ENCODE data around the gene MACF1.
"Not testable (repeated sequence)": the region's sequence is repeated elsewhere in the genome, so short reads cannot be mapped to it uniquely, and the experiment has no call there.

MACF1 gene

DNA sequence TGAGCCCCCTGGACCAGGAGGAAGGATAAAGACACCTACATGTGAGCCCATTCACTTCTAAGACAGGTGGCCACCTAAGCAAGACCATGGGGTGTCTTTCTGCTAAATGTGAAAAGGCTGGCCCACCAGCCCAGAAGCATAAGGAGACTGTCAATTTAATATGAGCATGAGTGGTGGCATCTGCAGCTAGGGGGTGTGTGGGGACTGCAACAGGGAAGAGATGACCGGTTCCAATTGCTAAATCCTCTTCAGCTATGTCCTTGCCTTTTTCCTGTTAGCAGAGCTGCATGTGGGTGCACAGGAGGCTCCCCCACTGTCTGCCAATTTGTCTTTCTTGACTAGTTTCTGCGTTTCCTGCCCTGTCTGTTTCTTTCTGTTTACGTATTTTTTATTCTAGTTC, 264.7 kb downstream of the MACF1 start:
- DNase-seq = no peak

DNA sequence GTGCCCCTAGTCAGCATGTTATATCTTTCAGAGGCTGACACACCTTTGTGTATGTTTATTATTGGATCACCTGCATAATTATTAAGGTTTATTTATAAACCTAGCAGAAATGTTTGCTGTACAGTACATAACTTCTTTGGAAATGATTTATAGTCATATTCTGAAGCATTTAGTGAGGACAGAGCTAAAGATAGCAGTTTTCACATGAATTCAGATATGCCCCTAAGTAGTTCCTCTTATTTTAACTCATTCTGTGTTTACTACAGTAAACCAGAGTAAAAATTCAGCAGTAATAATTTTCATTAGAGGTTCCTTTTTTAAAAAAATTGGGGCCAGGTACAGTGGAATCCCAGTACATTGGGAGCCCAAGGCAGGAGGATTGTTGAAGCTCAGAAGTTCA, 265.5 kb downstream of the MACF1 start:
- DNase-seq = no peak

DNA sequence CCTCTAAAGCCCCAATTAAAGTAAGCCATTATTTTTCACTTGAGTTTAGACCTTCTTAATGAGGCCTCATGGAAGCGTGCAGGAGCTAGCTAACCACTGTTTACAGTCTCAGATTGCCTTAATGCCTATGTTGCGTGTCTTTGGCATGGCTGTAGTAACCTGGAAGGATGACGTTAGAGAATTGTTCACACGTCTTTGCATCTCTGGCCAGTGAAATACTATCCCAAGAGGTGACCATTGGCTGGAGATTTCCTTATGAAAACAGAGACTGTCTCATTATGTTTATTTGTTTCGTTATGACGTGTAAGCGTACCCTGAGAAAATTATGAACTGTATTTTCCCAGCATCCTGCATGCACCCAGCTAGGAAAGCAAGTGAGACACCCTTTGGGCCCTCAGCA, 268.3 kb downstream of the MACF1 start:
- no peak for DNase-seq

DNA sequence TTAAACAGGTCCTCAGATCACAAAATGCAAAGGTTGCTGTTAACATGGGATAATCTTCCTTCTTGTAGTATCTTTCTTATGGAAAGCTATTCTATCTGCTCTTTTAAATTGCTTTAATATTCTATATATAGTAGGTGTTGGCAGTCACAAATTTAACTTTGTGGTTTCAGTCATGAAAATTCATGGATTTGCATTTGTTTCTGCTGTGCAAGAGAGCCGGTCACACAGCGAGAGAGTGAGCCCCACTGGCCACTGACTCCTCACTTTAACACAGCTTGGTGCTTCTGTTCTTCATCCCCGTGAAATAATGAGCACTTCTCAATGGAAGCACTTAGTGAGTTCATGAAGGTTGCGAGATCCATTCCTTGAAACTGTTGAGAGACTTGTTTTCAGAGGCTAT, 268.8 kb downstream of the MACF1 start:
- DNase-seq = no peak

DNA sequence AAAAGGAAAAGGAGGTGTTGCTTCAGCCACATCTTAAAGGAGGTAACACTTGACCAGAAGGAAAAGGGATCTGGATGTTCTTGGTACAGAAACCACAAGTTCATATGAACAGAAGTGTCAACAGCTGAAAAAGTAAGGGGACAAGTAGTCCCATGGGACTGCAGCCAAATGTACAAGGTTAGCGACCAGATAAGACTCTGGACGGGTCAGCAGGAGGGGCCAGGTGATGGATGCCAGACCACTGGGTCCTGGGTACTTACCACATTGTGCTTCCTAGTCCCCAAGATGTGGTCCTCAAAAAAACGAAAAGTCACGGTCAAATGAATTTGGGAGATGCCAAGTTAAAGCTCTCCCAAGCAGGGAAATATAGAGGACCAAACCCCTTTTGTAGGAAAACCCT, 270.3 kb downstream of the MACF1 start:
- DNase-seq = no peak

DNA sequence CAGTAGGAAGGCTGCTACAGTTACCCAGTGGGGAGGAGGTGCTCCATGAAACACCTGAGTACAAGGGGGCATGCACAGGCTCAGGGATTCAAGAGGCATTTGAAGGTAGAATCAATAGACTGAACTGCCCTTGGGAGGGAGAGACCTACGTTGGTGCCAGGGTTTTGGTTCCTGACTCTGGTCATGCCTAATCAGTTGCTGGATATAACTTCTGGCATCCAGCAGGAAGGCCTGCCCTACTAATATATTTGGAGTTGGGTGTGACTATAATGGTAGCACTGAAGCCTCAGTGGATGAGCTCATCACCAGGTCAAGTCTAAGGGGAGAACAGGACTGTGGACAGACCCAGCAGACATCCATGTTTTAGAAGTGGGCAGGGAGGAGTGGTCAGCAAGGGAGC, 271.1 kb downstream of the MACF1 start:
- DNase-seq = not testable (repeated sequence)

DNA sequence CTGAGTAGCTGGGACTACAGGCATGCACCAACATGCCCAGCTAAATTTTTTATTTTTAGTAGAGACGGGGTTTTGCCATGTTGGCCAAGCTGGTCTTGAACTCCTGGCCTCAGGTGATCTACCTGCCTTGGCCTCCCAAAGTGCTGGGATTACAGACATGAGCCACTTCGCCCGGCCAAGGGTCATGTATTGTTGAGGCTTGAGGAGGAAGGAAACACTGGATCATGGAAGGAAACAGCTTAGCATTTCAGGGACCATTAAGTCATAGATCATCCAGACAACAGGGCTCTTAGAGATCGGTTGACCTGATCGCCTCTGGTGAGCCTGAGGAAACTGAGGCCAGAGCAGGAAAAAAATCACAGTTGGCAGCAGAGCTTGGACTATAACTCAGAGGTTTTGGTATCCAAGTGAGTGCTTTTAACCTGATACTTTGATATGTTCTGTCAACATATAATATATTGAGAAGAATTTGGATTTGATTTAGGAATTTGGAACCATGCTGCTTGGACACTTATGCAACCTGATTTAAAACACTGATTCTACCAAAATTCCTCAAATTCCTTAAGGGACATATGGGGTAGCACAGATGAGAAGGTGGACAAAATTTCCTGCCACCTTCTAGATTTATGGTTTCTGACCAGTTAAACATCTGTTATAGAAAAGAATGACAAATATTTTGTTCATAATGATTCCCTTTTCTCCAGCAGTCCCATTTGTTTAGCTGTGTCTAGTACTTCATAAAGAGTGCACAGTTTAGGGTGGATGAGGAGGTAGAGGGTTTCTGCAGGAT, 273.8 kb downstream of the MACF1 start:
- DNase-seq = no peak

DNA sequence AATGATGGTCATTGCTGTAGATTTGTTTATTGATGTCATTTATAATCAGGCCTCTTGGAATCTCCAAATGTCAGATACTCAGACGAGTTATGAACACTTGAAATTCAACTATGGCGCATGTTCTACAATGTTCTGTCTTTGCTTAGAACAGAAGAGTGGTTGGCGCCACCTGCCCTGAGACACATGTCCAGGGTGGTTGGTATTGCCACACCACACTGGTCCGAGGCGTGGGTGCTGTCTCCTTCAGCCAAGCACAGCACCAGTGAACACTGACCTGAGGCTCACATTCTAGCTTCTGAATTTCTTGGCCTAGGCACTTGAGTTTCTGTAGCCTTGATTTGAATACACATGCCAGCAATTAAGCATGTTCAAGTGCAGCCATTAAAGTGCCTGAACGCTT, 276.8 kb downstream of the MACF1 start:
- DNase-seq = no peak

DNA sequence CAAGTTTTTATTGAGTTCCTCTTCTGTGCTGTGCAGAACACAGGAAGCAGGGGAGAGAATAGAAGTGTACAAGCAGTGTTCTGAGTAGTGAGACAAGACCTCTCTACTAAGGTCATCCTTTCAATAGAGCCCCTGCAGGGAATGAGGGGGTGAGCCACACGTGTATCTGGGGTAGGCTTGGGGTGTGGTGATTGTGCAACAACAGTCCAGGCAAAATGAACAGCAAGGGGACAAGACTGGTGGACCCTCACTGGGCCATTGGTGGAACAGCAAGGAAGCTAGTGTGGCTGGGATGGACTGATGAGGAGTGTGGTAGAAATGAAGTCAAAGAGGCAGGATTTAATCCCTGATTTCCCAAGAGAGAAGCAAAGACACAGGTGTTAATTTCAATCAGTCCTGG, 278.8 kb downstream of the MACF1 start:
- DNase-seq = no peak

DNA sequence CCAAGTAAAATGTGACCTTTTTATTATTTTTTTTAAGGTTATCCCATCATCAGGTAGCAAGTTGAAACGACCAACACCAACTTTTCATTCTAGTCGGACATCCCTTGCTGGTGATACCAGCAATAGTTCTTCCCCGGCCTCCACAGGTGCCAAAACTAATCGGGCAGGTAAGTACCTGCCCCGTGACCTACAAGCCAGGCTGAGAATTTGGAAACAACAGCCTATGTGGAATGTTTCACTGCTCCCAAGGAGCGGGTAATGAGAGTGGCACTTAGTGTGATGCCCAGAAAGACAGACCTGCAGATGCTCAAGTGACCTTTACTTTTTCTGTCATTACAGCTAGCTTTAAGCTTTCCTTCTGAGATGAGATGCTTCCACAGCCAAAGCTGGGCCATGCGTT, 280.1 kb downstream of the MACF1 start:
- no peak for DNase-seq

DNA sequence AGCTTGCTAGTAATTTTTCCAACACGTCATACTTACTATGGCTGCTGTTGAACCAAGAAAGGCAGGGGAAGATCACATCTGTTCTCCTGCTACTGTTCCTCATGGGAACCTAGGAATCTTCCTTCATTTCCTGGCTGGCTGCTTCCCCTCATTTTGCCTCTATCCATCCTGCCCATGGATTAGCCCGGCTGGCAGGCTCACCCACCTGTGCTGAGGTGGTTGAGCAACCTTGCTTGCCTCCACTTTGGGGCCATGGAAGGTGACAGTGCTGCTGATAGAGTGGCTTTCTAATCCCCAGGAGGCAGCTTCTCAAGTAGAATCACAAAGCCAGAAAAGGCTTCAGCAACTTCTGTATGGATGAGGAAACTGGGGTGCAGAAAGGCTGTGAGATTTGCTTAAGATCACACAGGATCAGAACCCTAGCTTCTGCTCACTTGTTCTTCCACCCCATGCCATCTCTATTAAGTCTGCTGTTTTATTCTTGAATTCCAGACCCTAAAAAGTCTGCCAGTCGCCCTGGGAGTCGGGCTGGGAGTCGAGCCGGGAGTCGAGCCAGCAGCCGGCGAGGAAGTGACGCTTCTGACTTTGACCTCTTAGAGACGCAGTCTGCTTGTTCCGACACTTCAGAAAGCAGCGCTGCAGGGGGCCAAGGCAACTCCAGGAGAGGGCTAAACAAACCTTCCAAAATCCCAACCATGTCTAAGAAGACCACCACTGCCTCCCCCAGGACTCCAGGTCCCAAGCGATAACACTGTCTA, 280.7 kb downstream of the MACF1 start:
- DNase-seq = no peak

DNA sequence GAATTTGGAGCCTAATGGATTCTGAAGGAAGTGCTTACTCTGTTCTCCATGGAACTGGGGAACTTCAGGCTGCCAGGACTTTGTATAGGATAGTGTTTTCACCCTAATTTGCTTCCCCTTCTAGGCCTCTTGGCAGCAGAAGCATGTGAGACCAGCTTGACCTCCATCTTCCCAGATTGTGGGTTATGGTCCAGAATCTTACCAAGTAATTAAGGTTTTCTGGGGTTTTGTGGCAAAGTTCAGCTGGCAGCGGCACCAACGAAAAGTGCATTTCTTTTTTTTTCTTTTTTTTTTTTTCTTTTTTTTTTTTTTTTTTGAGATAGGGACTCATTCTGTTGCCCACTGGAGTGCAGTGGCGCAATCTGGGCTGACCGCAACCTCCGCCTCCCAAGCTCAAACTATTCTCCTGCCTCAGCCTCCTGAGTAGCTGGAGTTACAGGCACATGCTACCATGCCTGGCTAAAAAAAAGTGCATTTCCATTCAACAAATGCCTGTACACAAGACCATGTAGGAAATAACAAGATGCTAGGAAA, 283.6 kb downstream of the MACF1 start:
- DNase-seq = no peak

DNA sequence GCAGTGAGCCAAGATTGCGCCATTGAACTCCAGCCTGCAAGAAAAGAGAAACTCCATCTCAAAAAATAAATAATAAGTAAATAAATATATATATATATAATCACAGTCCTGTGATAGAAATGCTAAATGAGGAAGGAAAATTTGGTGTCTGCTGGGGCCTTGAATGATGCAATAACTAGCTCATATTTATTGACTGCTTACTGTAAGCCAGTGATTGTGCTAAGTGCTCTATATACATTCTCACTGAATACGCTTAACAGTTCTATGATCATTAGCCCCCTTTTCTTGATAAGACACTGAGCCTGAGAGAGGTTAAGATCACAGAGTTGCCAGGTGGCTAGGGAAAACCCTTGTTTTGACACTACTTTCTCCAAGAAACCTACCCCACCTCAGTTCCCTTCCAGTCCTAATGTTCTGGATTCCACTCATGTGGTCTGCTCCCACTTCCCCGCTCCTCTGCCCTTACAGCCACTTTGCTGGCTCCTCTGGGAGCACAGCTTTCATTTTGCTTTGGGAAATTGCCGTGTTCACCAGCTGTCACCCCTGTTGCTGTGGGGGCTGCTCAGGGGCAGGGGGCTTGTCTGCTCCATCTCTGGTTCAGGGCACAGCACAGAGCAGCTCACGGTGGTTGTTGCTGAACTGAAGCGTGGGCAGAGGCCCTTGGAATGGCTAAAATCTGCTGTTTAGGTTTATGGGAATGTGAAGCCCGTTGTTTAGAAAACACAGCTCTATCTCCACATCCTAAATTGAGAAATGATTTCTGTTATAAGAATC, 284.5 kb downstream of the MACF1 start:
- DNase-seq = no peak

DNA sequence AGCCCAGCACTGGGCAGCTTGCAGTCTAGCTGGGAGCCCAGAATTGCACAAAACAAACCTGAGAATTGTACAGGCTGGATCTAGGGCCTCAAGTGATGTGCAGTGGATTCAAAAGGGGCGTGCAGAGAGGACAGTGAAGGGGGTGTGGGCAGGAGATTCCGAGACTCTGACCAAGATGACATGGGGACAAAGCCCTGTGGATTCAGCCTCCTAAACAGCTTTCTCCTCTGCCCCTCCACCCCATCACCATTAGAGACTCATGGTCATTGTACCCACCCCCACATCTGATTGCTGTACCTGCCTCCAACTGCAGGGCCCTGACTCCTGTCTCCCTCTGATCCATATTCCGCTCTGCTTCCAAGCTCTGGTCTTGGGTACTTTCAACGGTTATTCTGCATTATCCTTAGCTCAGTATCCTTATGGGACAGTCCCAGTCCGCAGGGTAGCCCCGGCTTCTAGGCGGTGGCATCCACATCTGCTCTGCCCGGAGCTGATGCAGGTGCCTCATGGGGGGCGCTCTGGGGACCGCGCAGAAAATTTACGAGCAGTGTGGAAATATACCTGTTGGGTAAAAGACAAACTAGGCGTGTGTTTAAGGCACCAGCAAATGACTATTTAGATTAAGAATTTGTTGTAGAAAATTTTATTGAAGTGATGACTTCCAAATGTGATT, 285.2 kb downstream of the MACF1 start:
- DNase-seq = no peak

DNA sequence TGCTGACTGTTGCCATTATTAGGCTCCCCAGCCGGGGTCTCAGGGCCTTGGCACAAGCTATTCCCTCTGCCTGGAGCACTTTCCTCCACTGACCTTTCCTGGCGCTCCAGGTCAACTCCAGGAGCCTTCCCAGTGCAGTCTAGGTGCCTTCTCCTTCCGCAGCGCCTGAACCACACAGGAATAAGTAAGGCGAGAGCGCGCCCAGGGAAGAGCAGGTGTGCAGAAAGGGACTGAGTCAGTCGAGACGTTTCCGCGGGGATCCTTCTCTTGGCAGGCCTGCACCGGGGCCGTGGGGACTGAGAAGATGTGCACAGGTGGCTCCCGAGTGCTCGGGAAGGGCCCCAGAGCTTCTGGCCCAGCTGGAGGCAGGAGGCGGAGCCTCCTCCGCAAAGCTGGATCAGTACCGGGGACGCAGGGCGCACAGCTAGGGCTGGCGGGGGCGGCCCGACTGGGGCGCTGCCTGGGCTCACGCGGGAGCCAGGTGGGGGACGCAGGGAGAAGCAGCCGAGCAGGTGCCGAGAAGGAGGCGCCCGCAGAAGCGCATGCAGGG, 286.2 kb downstream of the MACF1 start:
- DNase-seq = peak; percentile 34 to 58

DNA sequence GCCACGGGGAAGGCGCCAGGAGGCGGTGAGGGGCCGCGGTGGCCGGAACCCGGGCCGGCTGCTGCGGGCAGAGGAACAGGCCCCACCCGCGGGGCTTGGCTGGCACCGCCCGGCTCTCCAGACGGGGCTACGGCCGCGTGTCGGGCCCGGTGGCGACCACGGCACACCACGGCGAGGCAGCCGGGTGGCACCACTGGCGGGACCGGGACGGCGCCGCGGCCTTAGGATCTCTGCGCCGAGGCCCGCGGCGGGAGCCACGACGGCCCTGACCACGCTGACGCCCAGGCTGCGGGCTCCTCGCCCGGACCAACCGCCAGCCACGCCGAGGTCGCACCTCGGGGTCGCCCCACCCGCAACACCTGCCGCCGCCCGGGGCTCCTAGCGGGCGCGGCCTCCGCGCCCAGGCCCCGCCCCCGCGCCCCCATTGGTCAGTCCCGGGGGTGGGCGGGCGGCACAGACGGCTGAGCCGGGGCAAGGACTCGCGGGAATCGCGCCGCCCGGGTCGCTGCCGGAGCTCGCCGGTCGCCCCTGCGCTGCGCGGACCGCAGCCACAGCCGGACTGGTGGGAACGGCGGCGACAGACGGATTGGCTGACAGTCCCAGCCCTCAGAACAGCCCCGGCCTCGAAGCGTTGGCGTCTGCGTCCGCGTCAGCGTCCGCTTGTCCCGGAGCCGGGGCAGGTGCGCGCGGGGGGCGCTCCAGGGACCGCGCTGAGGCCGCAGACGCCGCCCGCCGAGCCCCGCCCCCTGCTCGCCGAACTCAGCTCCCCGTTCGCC, 286.8 kb downstream of the MACF1 start, which contains the start of gene BMP8A:
Gene BMP8A, plus strand, starts transcription at position 491 of the 776 bp plus-strand sequence. CDS start 356 bp downstream, outside the sequence.
- peak; percentile 78 to 84 for DNase-seq

DNA sequence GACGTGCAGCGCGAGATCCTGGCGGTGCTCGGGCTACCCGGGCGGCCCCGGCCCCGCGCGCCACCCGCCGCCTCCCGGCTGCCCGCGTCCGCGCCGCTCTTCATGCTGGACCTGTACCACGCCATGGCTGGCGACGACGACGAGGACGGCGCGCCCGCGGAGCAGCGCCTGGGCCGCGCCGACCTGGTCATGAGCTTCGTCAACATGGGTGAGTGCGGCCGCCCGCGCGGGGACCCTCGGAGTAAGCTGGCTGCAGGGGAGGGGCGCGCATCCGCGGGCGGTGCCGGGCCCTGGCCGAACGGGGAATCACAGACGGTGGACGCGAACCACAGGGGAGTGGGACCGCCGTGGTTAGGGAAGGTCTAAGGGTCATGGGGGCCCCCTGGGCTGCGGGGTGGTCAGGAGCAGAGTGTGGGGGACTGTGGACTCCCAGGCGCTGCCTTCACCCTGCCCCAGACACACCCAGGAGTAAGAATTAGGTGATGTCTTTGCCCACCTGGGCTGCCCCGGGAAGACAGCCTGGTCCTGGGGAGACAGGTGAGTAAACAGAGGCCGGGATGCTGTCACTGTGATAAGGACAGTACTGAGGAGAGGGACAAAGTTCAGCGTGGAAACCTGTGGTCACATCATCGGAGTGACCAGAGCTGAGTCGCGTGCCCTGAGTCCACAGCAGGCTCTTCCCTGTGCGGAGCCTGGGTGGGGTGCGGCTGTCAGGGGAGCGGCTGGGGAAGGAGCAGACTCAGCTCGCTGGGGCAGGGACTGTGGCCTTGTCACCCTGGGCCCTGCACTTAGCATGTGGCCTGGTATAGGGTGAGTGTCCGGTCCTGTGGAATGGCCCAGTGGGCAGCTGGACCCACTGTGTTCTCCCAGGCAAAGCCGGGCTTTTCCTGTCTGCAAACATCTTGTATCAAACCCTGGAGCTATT, 287.9 kb downstream of the MACF1 start:
- DNase-seq = not testable (repeated sequence)

DNA sequence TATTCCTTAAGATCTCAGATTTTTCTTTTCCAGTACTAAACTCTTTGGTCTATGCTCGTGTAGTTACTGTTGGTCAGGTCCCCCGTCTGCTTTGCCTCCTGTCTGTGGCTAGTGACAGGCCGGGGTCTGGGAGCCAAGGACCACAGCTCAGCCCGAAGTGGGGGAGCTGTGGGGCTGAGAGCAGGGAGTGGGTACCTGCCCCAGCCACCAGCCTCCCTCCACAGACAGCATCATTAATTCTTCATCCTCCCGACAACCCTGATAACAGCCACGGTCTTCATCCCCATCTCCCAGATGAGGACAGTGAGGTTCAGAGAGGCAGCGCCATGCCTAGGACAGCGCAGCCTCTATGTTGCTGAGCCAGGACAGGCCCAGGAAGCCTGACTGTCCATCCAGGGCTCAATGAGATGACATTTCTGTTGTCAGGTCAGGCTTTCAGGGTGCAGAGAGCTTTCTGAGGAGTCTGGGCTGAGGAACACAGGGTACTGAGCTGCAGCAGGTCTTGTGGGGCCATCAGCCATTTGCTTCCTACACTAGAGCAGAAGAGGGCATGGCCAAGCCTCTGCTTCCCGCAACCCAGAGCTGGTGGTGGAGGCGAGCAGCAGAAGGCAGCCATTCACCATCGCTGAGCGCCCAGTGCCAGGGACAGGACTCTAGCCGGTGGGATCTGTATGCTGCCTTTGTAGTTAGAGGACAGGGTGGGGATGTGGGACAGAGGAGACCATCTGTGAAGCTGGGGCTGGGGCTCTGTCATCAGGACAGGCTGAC, 288.7 kb downstream of the MACF1 start:
- not testable (repeated sequence) for DNase-seq

DNA sequence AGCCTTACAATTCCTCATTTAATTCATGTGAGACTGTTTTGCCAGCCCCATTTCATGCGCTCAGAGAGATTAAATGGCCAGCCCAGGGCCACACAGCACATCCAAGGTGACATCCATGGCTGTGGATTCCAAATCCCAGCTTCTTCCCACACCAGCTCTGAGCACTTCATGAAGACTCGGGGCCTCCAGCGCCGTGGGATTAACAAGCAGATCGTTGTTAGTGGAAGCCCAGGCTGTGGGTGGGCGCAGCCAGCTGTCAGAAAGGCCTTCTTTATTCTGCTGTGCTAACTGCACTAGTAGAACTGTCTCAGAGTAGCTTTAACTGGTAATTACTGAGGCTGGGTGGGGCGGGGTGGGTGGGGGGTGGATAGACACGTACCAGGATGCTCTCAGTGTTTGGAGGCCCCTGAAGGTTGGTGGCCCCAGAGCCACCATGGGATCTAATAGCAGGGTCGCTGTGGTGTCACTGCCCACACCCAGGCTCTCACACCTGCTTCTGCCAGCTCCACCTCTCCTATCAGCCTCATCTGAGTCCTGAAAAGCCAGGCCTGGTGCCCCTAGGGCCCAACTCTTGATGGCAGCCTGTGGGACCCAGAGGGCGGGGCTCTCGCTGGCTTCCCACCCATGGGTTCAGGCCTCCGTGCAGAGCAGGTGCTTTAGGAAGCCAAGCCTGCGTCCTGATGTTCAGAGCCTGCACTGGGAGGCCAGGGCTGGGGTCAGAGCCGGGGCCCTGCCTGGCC, 290.3 kb downstream of the MACF1 start:
- DNase-seq = no peak

All from NCI-H2081 (cell line).